ENCODE results near the gene C11orf86.
"Not testable (repeated sequence)": the region's sequence is repeated elsewhere in the genome, so short reads cannot be mapped to it uniquely, and the experiment has no call there.

Gene C11orf86

DNA sequence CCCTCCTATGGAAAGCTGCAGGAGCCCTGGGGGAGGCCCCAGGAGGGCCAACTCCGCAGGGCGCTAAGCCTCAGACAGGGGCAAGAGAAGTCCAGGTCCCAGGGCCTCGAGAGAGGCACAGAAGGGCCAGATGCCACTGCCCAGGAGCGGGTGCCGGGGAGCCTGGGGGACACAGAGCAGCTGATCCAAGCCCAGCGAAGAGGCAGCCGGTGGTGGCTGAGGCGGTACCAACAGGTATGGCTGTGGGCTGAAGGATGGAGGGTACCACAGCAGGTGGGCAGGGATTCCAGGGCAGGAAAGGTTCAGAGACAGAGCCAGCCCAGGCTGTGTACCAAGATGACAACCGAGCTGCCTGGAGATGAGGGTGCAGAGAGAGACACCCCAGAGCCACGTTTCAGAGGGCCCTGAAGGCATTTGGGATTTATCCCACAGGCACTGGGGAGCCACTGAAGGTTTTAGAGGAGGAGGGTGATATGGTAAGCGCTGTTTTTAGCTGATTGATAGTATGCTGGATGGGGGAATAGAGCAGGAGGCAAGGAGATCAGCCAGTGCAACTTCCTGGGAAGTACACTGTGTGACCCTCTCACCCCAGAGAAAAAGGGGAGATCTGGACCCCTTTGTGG is 412 bp downstream of the C11orf86 start:
- Mint-ChIP-seq H3K27me3 (peaks cover 16% of the 10 kb centered on the region), H3K4me1 (no peaks in the 10 kb centered on the region), H3K27ac (no peak overlapping the region), H3K4me3 (no peak overlapping the region), H3K36me3 (no peaks in the 10 kb centered on the region), H3K9me3 (peaks cover 6% of the 10 kb centered on the region)
- no peak for DNase-seq
- CTCF ChIA-PET = interaction anchor here (0.8 to 1.3 kb wide), 5 partner anchors 15 to 784 kb away, joined by 3 to 6 read pairs (median 3); no protein-coding TSS in a partner anchor

DNA sequence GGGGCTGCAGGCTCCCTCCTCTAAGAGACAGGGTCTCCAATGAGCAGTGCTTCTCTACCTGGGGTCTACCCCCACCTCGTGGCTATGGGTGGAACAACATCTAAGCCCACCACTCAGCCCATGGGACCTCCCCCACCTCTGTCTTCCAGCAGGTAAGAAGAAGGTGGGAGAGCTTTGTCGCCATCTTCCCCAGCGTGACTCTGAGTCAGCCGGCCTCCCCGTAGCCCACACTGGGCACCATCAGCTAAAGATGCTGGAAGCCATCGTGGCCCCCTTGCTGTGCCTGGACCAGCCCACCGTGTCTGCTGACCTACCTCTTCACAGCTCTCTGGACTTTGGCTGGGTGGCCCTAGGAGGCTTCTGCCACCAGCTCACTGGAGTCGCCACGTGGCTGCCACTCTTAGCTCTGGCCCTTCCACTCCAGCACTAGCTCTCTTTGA is 944 bp downstream of the C11orf86 start:
- DNase-seq = peak; percentile 27
- Mint-ChIP-seq H3K27ac (no peak overlapping the region), H3K4me3 (no peak overlapping the region), H3K27me3 (peaks cover 16% of the 10 kb centered on the region), H3K4me1 (no peaks in the 10 kb centered on the region), H3K9me3 (peaks cover 6% of the 10 kb centered on the region), H3K36me3 (no peaks in the 10 kb centered on the region)
- CTCF ChIA-PET = interaction anchor here (0.7 to 1.8 kb wide), 7 partner anchors 12 to 784 kb away, joined by 3 to 7 read pairs (median 3); no protein-coding TSS in a partner anchor

DNA sequence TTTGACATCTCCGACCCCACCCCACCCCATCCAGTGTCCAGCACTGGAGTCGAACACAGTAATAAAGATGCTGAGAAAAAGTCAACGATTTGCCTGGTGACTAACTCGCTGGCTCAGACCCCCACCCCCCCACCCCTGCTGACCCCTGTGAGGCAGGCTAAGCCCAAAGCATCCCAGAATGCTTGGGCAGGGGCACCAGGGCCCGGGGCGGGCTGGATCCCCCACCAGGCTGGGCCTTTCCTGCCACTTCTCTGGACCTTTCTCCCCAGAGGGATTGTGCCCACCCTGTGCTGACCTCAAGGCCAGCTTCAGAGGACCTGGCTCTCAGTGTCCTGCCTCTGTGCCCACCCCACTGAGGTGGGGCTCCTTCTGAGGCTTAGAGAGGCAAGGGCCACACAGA is 1.8 kb downstream of the C11orf86 start:
- no peaks in the 10 kb centered on the region for H3K4me1 Mint-ChIP-seq
- H3K9me3 Mint-ChIP-seq = peaks cover 6% of the 10 kb centered on the region
- H3K27ac Mint-ChIP-seq = no peak overlapping the region
- H3K36me3 Mint-ChIP-seq = no peaks in the 10 kb centered on the region
- DNase-seq = no peak
- peaks cover 12% of the 10 kb centered on the region for H3K27me3 Mint-ChIP-seq
- no peak overlapping the region for H3K4me3 Mint-ChIP-seq
- CTCF ChIA-PET = interaction anchor here (0.7 to 1.8 kb wide), 3 partner anchors 11 to 281 kb away, joined by 3 to 7 read pairs (median 7); no protein-coding TSS in a partner anchor

DNA sequence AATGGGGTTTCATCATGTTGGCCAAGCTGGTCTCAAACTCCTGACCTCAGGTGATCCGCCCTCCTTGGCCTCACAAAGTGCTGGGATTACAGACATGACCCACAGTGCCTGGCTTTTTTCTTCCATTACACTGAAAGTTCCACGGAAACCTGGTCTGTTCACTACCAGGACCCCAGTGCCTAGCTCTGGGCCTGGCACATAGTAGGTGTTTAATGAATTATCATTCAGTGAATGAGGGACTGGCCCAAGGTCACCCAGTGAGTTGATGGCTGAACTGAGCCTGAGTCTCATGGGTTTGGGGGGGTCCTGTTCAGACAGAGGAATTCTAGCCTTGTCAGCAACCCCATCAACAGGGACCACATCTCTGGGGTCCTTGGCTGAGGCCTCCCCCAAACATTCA is 3.1 kb downstream of the C11orf86 start:
- Mint-ChIP-seq H3K36me3 (no peaks in the 10 kb centered on the region), H3K9me3 (peaks cover 6% of the 10 kb centered on the region), H3K4me1 (no peaks in the 10 kb centered on the region), H3K27me3 (peaks cover 25% of the 10 kb centered on the region), H3K27ac (no peak overlapping the region), H3K4me3 (no peak overlapping the region)
- CTCF ChIA-PET = no interaction called here
- no peak for DNase-seq

DNA sequence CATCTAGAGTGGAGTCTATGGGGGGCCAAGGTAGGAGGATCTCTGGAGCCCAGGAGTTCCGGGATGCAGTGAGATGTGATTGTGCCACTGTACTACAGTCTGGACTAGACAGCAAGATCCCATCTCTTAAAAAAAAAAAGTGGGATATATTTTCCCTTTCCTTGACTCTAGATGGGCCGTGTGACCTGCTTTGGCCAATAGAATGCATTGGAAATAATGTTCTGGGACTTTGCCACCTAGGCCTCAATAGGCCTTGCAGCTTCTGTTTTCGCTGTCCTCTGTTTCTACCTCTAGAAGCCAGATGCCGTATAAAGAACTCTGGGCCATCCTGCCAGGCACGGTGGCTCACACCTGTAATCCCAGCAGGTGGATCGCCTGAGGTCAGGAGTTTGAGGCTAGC is 3.6 kb downstream of the C11orf86 start:
- Mint-ChIP-seq H3K4me1 (no peaks in the 10 kb centered on the region), H3K4me3 (no peak overlapping the region), H3K36me3 (no peaks in the 10 kb centered on the region), H3K9me3 (peaks cover 6% of the 10 kb centered on the region), H3K27me3 (peaks cover 25% of the 10 kb centered on the region), H3K27ac (no peak overlapping the region)
- CTCF ChIA-PET = no interaction called here
- DNase-seq = no peak

DNA sequence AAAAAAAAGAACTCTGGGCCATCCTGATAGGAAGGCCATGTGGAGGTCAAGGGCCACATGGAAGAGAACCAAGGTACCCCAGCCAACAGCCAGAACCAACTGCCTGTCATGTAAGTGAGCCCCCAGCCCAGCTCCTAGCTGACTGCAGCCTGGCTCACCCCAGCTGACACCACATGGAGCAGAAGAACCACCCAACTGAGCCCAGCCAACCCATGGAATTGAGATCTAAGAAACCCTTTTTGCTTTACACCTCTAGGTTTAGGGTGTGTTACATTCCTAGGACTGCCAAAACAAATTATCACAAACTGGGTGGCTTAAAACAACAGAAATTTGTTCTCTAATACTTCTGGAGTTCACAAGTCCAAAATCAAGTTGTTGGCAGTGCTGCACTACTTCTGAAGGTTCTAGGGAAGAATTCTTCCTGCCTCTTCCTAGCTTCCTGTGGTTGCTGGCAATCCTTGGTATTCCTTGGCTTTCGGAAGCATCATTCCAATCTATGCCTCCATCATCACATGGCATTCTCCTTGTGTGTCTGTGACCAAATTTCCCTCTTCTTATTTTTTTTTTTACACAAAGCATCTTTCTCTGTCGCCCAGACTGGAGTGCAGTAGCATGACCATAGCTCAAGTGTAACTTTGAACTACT is 4.4 kb downstream of the C11orf86 start:
- Mint-ChIP-seq H3K27ac (no peak overlapping the region), H3K36me3 (no peaks in the 10 kb centered on the region), H3K4me3 (no peak overlapping the region), H3K27me3 (peaks cover 30% of the 10 kb centered on the region), H3K9me3 (peaks cover 6% of the 10 kb centered on the region), H3K4me1 (no peaks in the 10 kb centered on the region)
- no peak for DNase-seq
- CTCF ChIA-PET = no interaction called here

DNA sequence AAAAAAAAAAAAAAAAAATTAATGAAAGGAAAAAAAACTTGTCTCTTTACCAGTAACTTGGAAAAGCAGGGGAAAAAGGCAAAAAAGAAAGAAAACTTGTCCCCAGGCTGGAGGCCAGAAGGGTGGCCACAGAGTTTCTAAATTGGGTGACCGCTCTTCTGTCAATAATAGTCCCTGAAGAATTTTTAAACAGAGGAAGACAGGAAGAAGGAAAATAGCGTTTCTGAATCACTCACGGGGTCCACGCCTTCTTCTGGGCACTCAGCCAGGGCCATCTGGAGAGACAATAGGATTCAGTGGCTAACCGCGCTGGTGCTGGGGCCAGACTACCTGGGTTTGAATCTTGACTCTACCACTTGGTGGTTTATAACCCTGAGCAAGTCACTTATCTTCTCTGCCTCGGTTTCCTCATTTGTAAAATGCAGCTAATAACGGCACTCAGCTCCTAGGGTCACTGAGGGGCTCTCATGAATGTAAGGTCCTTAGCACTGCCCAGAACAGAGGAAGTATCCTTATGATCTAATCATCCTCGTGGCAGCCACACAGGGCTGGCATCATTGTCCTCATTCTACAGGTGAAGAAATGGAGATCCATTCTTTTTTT is 7.0 kb downstream of the C11orf86 start:
- Mint-ChIP-seq H3K9me3 (peaks cover 6% of the 10 kb centered on the region), H3K27ac (no peak overlapping the region), H3K4me1 (no peaks in the 10 kb centered on the region), H3K36me3 (no peaks in the 10 kb centered on the region), H3K4me3 (no peak overlapping the region), H3K27me3 (peaks cover 54% of the 10 kb centered on the region)
- no peak for DNase-seq
- CTCF ChIA-PET = no interaction called here

DNA sequence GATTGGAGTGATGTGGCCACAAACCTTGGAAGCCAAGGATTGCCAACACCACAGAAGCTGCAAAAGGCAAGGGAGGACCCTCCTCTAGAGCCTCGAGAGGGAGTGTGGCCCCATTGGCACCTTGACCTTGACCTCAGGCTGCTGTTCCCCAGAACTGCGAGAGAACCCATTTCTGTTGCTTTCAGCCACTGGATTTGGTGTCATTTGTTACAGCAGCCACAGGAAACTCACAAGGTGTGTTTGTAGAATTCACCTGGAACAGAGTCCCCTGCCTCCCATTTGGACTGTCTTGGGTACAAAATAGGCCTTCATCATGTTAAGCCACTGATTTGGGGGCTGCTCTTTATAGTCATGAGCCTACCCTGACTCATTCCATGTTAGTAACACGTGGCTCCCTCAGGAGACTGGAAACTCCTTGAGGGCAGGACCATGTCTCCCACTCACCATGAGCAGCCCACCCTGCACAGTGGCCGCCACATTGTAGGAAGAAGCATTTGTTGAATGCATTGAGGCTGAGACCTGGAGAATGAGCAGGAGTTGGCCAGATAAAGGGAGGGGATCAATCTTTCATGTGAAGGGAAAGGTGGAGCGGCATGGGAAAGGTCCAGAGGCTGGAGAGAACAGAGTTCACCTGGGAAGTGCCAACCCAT is 8.3 kb downstream of the C11orf86 start:
- no peak for DNase-seq
- CTCF ChIA-PET = no interaction called here
- Mint-ChIP-seq H3K27me3 (peaks cover 54% of the 10 kb centered on the region), H3K27ac (no peak overlapping the region), H3K4me1 (peaks cover 3% of the 10 kb centered on the region), H3K4me3 (no peak overlapping the region), H3K9me3 (peaks cover 4% of the 10 kb centered on the region), H3K36me3 (no peaks in the 10 kb centered on the region)

DNA sequence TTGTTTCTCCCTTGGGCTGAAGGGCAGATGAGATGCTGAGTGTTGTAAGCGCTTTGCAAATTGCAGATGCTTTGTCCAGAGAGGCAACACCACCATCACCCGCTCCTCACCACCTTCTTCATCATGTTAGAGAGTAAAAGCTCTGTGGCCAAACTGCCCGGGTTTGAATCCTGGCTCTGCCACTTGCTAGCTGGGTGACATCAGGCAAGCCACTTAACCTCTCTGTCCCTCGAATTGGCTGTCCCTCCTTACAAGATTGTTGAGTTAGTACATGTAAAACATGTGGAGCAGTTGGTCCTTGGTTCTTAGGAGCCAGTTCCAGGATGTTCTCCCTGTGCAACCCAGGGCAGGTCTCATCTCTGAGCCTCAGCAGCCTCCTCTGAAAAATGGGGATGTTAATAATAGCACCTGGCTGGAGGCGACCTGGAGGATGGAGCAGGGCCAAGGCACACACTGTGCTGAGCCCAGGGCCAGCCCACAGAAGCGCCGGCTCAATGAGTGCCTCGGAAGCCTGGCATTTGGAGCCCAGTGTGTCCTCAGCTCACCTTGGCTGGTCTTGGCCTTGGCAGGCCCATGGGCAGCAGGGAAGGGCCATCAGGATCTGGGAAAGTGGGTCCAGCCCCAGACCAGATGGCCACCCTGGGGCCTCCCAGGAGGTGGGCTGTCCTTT is 10.5 kb downstream of the C11orf86 start:
- H3K36me3 Mint-ChIP-seq = no peaks in the 10 kb centered on the region
- peaks cover 3% of the 10 kb centered on the region for H3K4me1 Mint-ChIP-seq
- no peaks in the 10 kb centered on the region for H3K9me3 Mint-ChIP-seq
- peaks cover 61% of the 10 kb centered on the region for H3K27me3 Mint-ChIP-seq
- H3K27ac Mint-ChIP-seq = no peak overlapping the region
- no peak for DNase-seq
- CTCF ChIA-PET = no interaction called here
- no peak overlapping the region for H3K4me3 Mint-ChIP-seq

DNA sequence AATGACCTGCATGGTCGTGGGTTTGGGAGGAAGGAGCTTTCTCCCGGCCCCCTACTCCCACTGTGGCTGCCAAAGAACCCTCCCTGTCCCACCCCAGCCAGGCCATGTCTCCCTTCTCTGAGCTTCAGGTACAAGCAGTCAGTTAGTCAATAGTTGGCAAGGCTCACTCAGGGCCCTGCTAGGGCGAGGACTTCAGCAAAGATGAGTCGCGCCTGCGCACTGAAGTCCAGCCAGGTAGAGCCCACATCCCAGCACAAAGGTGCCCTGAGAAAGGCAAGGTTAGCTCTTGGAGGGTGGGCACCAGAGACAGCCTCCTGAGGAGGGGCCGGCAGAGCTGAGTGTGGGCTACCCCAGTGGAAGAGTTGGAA is 11.1 kb downstream of the C11orf86 start:
- no peak for DNase-seq
- Mint-ChIP-seq H3K4me3 (no peak overlapping the region), H3K27me3 (peaks cover 56% of the 10 kb centered on the region), H3K36me3 (no peaks in the 10 kb centered on the region), H3K27ac (no peak overlapping the region), H3K9me3 (no peaks in the 10 kb centered on the region), H3K4me1 (peaks cover 3% of the 10 kb centered on the region)
- CTCF ChIA-PET = no interaction called here

DNA sequence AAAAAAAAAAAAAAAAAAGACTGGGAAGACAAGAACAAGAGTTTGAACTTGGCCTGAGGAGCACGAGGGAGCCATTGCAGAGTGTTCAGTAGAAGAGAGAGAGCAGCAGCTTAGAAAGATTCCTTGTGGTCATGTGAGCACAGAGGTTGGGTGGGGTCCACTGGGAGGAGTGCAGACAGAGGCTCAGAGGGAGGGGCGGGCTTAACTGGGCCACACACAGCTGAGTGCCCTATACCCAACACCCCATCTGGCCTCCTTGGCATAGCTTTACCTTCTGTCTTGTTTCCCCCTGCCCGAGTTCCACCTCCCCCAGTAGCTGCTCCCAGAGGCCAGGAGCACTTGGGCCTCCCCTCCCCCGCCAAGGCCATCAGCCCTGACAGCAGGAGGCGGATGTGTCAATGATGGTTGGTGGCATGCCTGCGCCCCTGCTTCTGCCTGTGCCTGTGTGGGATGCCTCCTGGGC is 12.1 kb downstream of the C11orf86 start:
- no peak overlapping the region for H3K4me3 Mint-ChIP-seq
- DNase-seq = no peak
- no peaks in the 10 kb centered on the region for H3K9me3 Mint-ChIP-seq
- no peak overlapping the region for H3K27ac Mint-ChIP-seq
- peaks cover 3% of the 10 kb centered on the region for H3K4me1 Mint-ChIP-seq
- CTCF ChIA-PET = interaction anchor here (1.5 kb wide), 1 partner anchor 10 kb away, joined by 7 read pairs; no protein-coding TSS in a partner anchor
- no peaks in the 10 kb centered on the region for H3K36me3 Mint-ChIP-seq
- peaks cover 53% of the 10 kb centered on the region for H3K27me3 Mint-ChIP-seq

DNA sequence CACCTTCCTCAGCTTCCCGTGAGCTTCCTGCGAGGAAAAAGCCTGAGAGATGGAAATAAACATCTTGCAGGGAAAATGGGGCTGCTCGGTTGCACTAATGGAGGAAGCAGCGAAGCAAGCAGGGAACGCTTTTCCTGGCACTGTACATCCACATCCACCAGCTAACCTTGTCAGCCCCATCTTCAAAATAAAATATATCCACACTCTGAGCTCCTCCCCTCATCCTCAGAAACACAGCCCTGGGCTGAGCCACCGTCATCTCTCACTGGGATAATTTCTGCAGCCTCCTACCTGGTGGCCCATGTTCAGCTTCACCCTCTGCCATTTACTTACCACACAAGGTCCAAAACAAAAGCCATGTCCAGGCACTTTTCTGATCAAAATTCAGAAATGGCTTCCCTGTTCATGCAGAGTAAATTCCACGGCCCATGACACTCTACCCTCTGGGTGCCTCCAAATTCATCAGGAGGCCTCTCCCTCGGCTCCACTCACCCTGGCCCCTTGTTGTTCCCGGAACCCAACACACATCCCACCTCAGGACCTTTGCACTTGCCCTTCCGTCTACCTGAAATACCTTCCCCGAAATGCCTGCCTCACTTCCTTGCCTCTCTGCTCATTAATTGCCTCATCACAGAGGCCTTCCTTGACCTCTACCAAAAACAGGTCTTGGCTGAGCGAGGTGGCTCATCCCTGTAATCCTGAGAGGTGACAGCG is 13.0 kb downstream of the C11orf86 start:
- Mint-ChIP-seq H3K4me1 (peaks cover 3% of the 10 kb centered on the region), H3K27me3 (peaks cover 47% of the 10 kb centered on the region), H3K4me3 (no peak overlapping the region), H3K27ac (no peak overlapping the region), H3K36me3 (no peaks in the 10 kb centered on the region), H3K9me3 (no peaks in the 10 kb centered on the region)
- CTCF ChIA-PET = interaction anchor here (1.5 kb wide), 1 partner anchor 11 kb away, joined by 7 read pairs; no protein-coding TSS in a partner anchor
- no peak for DNase-seq

DNA sequence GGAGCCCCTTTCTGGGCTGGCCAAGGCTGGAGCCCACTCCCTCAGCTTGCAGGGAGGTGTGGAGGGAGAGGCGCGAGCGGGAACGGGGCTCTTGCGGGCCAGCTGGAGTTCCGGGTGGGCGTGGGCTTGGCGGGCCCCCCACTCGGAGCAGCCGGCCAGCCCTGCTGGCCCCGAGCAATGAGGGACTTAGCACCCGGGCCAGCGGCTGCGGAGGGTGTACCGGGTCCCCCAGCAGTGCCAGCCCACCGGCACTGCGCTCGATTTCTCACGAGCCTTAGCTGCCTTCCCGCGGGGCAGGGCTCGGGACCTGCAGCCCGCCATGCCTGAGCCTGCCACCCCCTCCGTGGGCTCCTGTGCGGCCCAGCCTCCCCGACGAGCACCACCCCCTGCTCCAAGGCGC is 13.6 kb downstream of the C11orf86 start:
- H3K9me3 Mint-ChIP-seq, H3K27ac Mint-ChIP-seq, DNase-seq, CTCF ChIA-PET, H3K4me1 Mint-ChIP-seq, H3K36me3 Mint-ChIP-seq, H3K4me3 Mint-ChIP-seq: not testable (repeated sequence)
- peaks cover 49% of the 10 kb centered on the region for H3K27me3 Mint-ChIP-seq
